Measurements from ENCODE around the gene OR51D1.

The OR51D1 gene, protein sequence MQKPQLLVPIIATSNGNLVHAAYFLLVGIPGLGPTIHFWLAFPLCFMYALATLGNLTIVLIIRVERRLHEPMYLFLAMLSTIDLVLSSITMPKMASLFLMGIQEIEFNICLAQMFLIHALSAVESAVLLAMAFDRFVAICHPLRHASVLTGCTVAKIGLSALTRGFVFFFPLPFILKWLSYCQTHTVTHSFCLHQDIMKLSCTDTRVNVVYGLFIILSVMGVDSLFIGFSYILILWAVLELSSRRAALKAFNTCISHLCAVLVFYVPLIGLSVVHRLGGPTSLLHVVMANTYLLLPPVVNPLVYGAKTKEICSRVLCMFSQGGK
- long read RNA-seq = 0 reads

- no peaks in the 10 kb centered on the region for H3K27me3 ChIP-seq (ENCODE audit: insufficient read depth, poor library complexity, severe bottlenecking)
- TF ChIP-seq GABPA (IDR thresholded peaks at IDR 0.05; ENCODE audit: low read depth) (no peak), POLR2AphosphoS5 (IDR thresholded peaks at IDR 0.05; ENCODE audit: low read depth) (no peak), CTCF (IDR thresholded peaks at IDR 0.05; ENCODE audit: insufficient read depth, low read length) (peak; percentile 98)
- no peak within 1 kb of the TSS for H3K4me3 ChIP-seq (replicated peaks; ENCODE audit: insufficient read depth, low read length)
- no peak within 1 kb of the TSS for H3K27ac ChIP-seq (replicated peaks)
- peak; percentile 28 to 61 for DNase-seq (ENCODE audit: low read depth in 1 of 2, low spot score in 1 of 2)
These were observed at the start of gene OR51D1 for GRCh38 chr11:4636962-4637661. Gene OR51D1 (plus strand): TSS chr11:4637477. CDS start chr11:4639791, 2,314 bp downstream.

DNA sequence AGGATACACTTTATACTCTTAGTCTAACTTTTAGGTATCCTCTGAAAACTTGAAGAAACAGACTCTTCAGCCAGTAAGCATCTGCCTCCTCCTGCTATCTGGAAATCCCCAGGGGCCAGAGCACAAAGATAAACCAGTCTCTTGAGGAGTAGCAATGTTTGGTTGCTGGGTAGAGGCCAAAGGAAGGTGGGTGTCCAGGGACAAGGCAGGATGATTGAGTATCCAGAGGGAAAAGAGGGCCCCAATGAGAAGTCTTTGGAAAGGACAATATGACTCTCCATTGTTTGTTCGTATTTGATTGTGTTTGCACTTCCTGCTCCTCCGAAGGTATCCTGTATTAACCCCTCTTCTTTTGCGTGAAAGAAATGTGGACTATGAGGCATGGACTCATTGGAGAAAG is 48.3 kb upstream of the OR51D1 start:
- Histone ChIP-seq H3K4me3 (replicated peaks; ENCODE audit: insufficient read depth, low read length) (no peak overlapping the region), H3K27me3 (ENCODE audit: insufficient read depth, poor library complexity, severe bottlenecking) (no peaks in the 10 kb centered on the region), H3K27ac (replicated peaks) (no peak overlapping the region)
- DNase-seq (ENCODE audit: low read depth in 1 of 2, low spot score in 1 of 2) = no peak
- TF ChIP-seq POLR2AphosphoS5 (IDR thresholded peaks at IDR 0.05; ENCODE audit: low read depth) = no peak
- no peak for TF ChIP-seq CTCF (IDR thresholded peaks at IDR 0.05; ENCODE audit: insufficient read depth, low read length)
- no peak for TF ChIP-seq SPI1 (IDR thresholded peaks at IDR 0.05; ENCODE audit: borderline replicate concordance, low read depth)
- TF ChIP-seq REST (IDR thresholded peaks at IDR 0.05; ENCODE audit: insufficient replicate concordance, low read depth) = no peak
- no peak for TF ChIP-seq GABPA (IDR thresholded peaks at IDR 0.05; ENCODE audit: low read depth)

GRCh38 chr11:4593739-4594138 is 43.5 kb upstream of the OR51D1 start, which contains the start of gene OR52I1:
Gene OR52I1 (plus strand): TSS chr11:4594039. CDS start chr11:4594039, 0 bp downstream.
- no peaks in the 10 kb centered on the region for H3K27me3 ChIP-seq (ENCODE audit: insufficient read depth, poor library complexity, severe bottlenecking)
- no peak within 1 kb of the TSS for H3K4me3 ChIP-seq (replicated peaks; ENCODE audit: insufficient read depth, low read length)
- no peak for DNase-seq (ENCODE audit: low read depth in 1 of 2, low spot score in 1 of 2)
- H3K27ac ChIP-seq (replicated peaks) = no peak within 1 kb of the TSS
- TF ChIP-seq SPI1 (IDR thresholded peaks at IDR 0.05; ENCODE audit: borderline replicate concordance, low read depth) (no peak), GABPA (IDR thresholded peaks at IDR 0.05; ENCODE audit: low read depth) (no peak), CTCF (IDR thresholded peaks at IDR 0.05; ENCODE audit: insufficient read depth, low read length) (no peak)

GRCh38 chr11:4605057-4605456 is 32.2 kb upstream of the OR51D1 start:
- H3K27ac ChIP-seq (replicated peaks) = no peak overlapping the region
- no peak for TF ChIP-seq GABPA (IDR thresholded peaks at IDR 0.05; ENCODE audit: low read depth)
- TF ChIP-seq REST (IDR thresholded peaks at IDR 0.05; ENCODE audit: insufficient replicate concordance, low read depth) = no peak
- no peak for TF ChIP-seq SPI1 (IDR thresholded peaks at IDR 0.05; ENCODE audit: borderline replicate concordance, low read depth)
- no peak for TF ChIP-seq POLR2AphosphoS5 (IDR thresholded peaks at IDR 0.05; ENCODE audit: low read depth)
- no peak for TF ChIP-seq CTCF (IDR thresholded peaks at IDR 0.05; ENCODE audit: insufficient read depth, low read length)
- H3K4me3 ChIP-seq (replicated peaks; ENCODE audit: insufficient read depth, low read length) = no peak overlapping the region
- no peaks in the 10 kb centered on the region for H3K27me3 ChIP-seq (ENCODE audit: insufficient read depth, poor library complexity, severe bottlenecking)
- DNase-seq (ENCODE audit: low read depth in 1 of 2, low spot score in 1 of 2) = no peak
